ENCODE data around the gene UFD1.

UFD1 gene

GRCh38 chr22:19406281-19406811, 72.6 kb downstream of the UFD1 start:
- TF ChIP-seq CTCF (IDR thresholded peaks at IDR 0.05; ENCODE audit: poor library complexity, severe bottlenecking): no peak
- peaks cover 76% of the 10 kb centered on the region for H3K36me3 ChIP-seq (ENCODE audit: low read depth)
- ATAC-seq (ENCODE audit: low read depth): no peak

GRCh38 chr22:19405652-19406051, 73.3 kb downstream of the UFD1 start:
- H3K4me3 ChIP-seq (ENCODE audit: severe bottlenecking): no peak overlapping the region
- H3K27me3 ChIP-seq (ENCODE audit: insufficient read depth, poor library complexity, severe bottlenecking): no peaks in the 10 kb centered on the region
- no peaks in the 10 kb centered on the region for H3K4me1 ChIP-seq (ENCODE audit: insufficient read depth, poor library complexity, severe bottlenecking)
- H3K36me3 ChIP-seq (ENCODE audit: low read depth): peaks cover 74% of the 10 kb centered on the region
- no peak for TF ChIP-seq CTCF (IDR thresholded peaks at IDR 0.05; ENCODE audit: poor library complexity, severe bottlenecking)
- no peak overlapping the region for H3K27ac ChIP-seq (ENCODE audit: poor library complexity, severe bottlenecking)
- ATAC-seq (ENCODE audit: low read depth) (no peak), DNase-seq (ENCODE audit: low spot score) (no peak)
- H3K9me3 ChIP-seq (ENCODE audit: severe bottlenecking): no peaks in the 10 kb centered on the region

More at GRCh38 chr22:19406281-19406811, 72.6 kb downstream of the UFD1 start:
- H3K4me1 ChIP-seq (ENCODE audit: insufficient read depth, poor library complexity, severe bottlenecking): no peaks in the 10 kb centered on the region
- H3K27ac ChIP-seq (ENCODE audit: poor library complexity, severe bottlenecking): no peak overlapping the region
- no peaks in the 10 kb centered on the region for H3K27me3 ChIP-seq (ENCODE audit: insufficient read depth, poor library complexity, severe bottlenecking)
- no peak for DNase-seq (ENCODE audit: low spot score)
- H3K9me3 ChIP-seq (ENCODE audit: severe bottlenecking): no peaks in the 10 kb centered on the region
- H3K4me3 ChIP-seq (ENCODE audit: severe bottlenecking): no peak overlapping the region

GRCh38 chr22:19405133-19405532, 73.9 kb downstream of the UFD1 start:
- DNase-seq (ENCODE audit: low spot score) (no peak), ATAC-seq (ENCODE audit: low read depth) (no peak)
- Histone ChIP-seq H3K36me3 (ENCODE audit: low read depth) (peaks cover 71% of the 10 kb centered on the region), H3K27me3 (ENCODE audit: insufficient read depth, poor library complexity, severe bottlenecking) (no peaks in the 10 kb centered on the region), H3K9me3 (ENCODE audit: severe bottlenecking) (no peaks in the 10 kb centered on the region), H3K27ac (ENCODE audit: poor library complexity, severe bottlenecking) (no peak overlapping the region), H3K4me3 (ENCODE audit: severe bottlenecking) (no peak overlapping the region), H3K4me1 (ENCODE audit: insufficient read depth, poor library complexity, severe bottlenecking) (no peaks in the 10 kb centered on the region)
- no peak for TF ChIP-seq CTCF (IDR thresholded peaks at IDR 0.05; ENCODE audit: poor library complexity, severe bottlenecking)

- no peak for ATAC-seq (ENCODE audit: low read depth)
- DNase-seq (ENCODE audit: low spot score): no peak
- Histone ChIP-seq H3K27me3 (ENCODE audit: insufficient read depth, poor library complexity, severe bottlenecking) (no peaks in the 10 kb centered on the region), H3K4me1 (ENCODE audit: insufficient read depth, poor library complexity, severe bottlenecking) (no peaks in the 10 kb centered on the region), H3K36me3 (ENCODE audit: low read depth) (peaks cover 68% of the 10 kb centered on the region), H3K27ac (ENCODE audit: poor library complexity, severe bottlenecking) (no peak overlapping the region), H3K4me3 (ENCODE audit: severe bottlenecking) (no peak overlapping the region), H3K9me3 (ENCODE audit: severe bottlenecking) (no peaks in the 10 kb centered on the region)
- no peak for TF ChIP-seq CTCF (IDR thresholded peaks at IDR 0.05; ENCODE audit: poor library complexity, severe bottlenecking)
Observed at GRCh38 chr22:19404676-19405075, 74.3 kb downstream of the UFD1 start.

- Histone ChIP-seq H3K36me3 (ENCODE audit: low read depth) (peaks cover 64% of the 10 kb centered on the region), H3K27me3 (ENCODE audit: insufficient read depth, poor library complexity, severe bottlenecking) (no peaks in the 10 kb centered on the region), H3K27ac (ENCODE audit: poor library complexity, severe bottlenecking) (no peak overlapping the region), H3K9me3 (ENCODE audit: severe bottlenecking) (no peaks in the 10 kb centered on the region), H3K4me1 (ENCODE audit: insufficient read depth, poor library complexity, severe bottlenecking) (no peaks in the 10 kb centered on the region), H3K4me3 (ENCODE audit: severe bottlenecking) (no peak overlapping the region)
- ATAC-seq (ENCODE audit: low read depth): no peak
- no peak for DNase-seq (ENCODE audit: low spot score)
- TF ChIP-seq CTCF (IDR thresholded peaks at IDR 0.05; ENCODE audit: poor library complexity, severe bottlenecking): no peak
Observed at GRCh38 chr22:19402642-19403191, 76.3 kb downstream of the UFD1 start.

Measured in RWPE2 (cell line).